ENCODE results near the gene SUPT20HL1.
"Not testable (repeated sequence)": the region's sequence is repeated elsewhere in the genome, so short reads cannot be mapped to it uniquely, and the experiment has no call there.

SUPT20HL1 gene

DNA sequence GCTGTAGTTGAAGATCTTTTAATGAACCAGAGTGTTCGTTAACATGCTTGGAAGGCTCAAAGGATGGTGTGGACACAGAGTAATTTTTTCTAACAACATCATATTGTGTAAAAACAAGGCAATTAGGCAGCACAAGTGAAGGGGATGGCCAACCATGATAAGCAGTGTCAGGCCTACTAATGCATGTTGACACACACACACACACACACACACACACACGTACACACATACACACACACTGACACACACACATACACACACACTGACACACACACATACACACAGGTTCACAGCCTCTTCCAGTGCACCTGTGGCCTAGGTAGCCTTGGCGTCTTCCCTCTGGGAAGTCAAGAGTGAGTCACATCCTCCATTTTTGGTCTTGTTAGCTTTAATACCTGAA is at the start of gene SUPT20HL1:
Gene SUPT20HL1, plus strand, starts transcription at position 368 of the 400 bp plus-strand sequence. CDS start 2,122 bp downstream, outside the sequence.
- Mint-ChIP-seq H3K4me3 (no peak within 1 kb of the TSS), H3K27me3 (no peaks in the 10 kb centered on the region), H3K27ac (no peak within 1 kb of the TSS), H3K4me1 (peaks cover 3% of the 10 kb centered on the region), H3K9me3 (no peaks in the 10 kb centered on the region), H3K36me3 (no peaks in the 10 kb centered on the region)
- ATAC-seq (ENCODE audit: low read depth) (no peak), DNase-seq (ENCODE audit: low spot score in 2 of 2) (no peak)

DNA sequence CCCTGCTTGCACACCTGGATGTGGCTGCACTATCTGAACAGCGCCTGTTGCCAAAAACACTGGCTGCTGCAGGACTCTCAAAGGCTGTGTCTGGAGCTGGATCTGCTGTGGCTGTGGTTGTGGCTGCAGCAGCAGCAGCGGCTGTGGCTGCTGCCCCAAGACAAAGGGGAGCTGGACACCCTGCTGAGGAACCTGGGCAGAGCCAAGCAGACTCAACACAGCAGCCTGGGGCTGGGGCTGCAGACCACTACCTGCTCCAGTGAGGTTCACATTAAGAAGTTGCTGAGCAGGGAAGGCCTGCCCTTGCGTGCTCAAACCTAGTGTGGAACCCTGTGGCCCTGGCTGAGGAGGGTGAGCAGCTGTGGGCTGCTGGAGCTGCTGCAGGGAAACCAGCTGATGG is 49.5 kb upstream of the SUPT20HL1 start:
- H3K4me1 Mint-ChIP-seq; H3K4me3 Mint-ChIP-seq; ATAC-seq (ENCODE audit: low read depth); H3K27me3 Mint-ChIP-seq; H3K9me3 Mint-ChIP-seq; DNase-seq (ENCODE audit: low spot score in 2 of 2); H3K36me3 Mint-ChIP-seq; H3K27ac Mint-ChIP-seq: not testable (repeated sequence)

DNA sequence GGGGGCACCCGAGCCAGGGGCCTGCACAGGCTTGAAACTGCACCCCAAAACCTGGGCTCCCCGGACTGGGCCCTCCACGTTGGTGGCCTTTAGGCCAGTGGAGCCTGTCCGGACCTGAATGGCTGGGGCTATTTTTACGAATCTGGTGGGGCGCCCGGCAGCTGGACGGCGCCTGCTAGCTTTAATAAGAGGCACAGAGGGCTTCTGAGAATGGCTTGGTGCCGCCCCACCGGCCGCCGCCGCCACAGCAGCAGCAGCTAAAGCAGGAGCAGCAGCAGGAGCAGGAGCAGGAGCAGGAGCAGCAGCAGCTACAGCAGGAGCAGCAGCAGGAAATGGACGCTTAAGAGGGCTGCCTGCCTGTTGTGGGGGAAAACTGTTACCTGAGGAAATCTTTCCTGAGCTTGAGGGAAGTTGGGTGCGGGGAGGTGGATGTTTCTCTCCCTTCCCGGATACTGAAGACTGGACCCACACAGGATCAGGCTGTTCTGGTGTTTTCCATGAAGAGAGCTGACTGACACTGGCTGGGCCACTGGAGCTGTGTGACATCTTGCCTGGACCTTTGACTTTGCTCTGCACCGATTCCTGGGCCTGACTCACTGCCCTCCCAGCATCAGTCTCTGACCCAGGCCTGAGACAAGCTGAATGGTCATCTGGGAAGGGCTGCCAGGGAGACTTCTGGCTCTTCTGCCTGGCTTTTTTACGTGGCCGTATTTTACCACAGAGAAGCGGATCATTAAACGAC is 48.8 kb upstream of the SUPT20HL1 start:
- ATAC-seq (ENCODE audit: low read depth); H3K4me3 Mint-ChIP-seq; DNase-seq (ENCODE audit: low spot score in 2 of 2); H3K9me3 Mint-ChIP-seq; H3K4me1 Mint-ChIP-seq; H3K27ac Mint-ChIP-seq; H3K36me3 Mint-ChIP-seq; H3K27me3 Mint-ChIP-seq: not testable (repeated sequence)

DNA sequence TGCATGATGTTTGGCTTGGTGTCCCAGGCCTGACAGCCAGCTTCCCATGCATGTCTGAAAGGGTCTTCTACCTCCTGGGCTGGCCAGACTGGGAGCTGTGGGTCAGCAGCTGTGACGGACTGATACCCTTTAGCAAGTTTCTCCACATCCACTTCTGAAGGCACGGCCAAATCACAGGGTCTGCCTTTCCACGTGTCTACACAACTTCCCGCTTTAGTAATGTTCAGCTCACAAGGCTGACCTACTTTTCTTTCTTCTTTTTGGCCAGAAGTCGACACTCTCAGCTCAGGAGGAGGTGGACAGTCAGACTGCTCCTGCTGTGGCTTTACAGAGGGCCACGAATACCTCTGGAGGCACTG is 48.2 kb upstream of the SUPT20HL1 start:
- not testable (repeated sequence) for H3K36me3 Mint-ChIP-seq; H3K4me3 Mint-ChIP-seq; H3K27ac Mint-ChIP-seq; H3K9me3 Mint-ChIP-seq; DNase-seq (ENCODE audit: low spot score in 2 of 2); H3K4me1 Mint-ChIP-seq; H3K27me3 Mint-ChIP-seq; ATAC-seq (ENCODE audit: low read depth)

DNA sequence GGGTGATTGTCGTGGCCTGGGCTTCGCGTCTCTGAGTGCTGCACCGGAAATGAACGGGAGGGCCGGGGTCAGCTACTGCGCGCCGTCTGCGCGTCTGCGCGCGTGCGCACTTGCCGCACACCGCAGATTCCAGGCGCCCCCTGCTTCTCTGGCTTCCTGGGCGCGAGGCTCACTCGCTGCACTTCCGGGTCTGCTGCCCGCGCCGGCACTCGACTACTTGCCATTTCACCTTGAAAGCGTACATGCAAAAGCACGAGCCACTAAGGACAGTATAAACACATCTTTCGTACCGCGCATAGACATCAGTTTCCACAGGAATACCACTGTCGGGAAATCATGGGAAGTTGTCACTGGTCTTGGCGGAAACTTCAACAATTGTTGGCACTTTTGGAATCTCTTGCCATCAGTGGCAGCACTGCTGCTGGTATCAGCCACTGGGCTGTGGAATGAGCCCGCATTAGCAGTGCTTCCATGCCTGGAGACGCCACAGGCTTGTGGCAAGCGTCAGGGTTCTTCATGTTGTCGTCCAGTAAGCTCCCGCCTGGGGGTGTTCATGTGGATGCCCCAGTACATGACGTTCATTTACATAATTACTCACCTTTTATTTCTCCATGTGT is 46.3 kb upstream of the SUPT20HL1 start, which contains the start of gene SUPT20HL2:
Gene SUPT20HL2, minus strand, starts transcription at position 51 of the 617 bp plus-strand sequence. CDS start 754 bp downstream, outside the sequence.
- no peak within 1 kb of the TSS for H3K4me3 Mint-ChIP-seq
- no peaks in the 10 kb centered on the region for H3K36me3 Mint-ChIP-seq
- no peaks in the 10 kb centered on the region for H3K9me3 Mint-ChIP-seq

DNA sequence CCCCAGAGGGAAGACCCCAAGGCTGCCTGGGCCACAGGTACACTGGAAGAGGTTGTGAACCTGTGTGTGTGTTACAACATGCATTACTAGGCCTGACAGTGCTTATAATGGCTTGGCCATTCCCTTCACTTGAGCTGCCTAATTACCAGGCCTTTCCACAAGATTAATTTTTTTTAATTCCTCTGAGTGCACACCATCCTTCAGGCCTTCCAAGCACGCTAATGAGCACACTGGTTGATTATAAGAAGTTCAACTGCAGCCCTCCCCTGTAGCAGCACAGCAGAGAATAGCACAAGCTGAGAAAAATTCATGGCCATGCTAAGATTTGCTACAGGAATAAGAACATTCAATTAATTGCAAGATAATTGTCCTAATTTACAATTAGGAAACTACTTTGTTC is 44.3 kb upstream of the SUPT20HL1 start:
- DNase-seq (ENCODE audit: low spot score in 2 of 2) (no peak), ATAC-seq (ENCODE audit: low read depth) (no peak)
- Mint-ChIP-seq H3K27me3 (no peaks in the 10 kb centered on the region), H3K9me3 (no peaks in the 10 kb centered on the region), H3K27ac (no peak overlapping the region), H3K36me3 (no peaks in the 10 kb centered on the region), H3K4me1 (no peaks in the 10 kb centered on the region), H3K4me3 (no peak overlapping the region)

More for the DNA sequence above, 46.3 kb upstream of the SUPT20HL1 start, which contains the start of gene SUPT20HL2:
- H3K4me1 Mint-ChIP-seq = no peaks in the 10 kb centered on the region
- no peak for DNase-seq (ENCODE audit: low spot score in 2 of 2)
- no peak within 1 kb of the TSS for H3K27ac Mint-ChIP-seq
- peaks cover 2% of the 10 kb centered on the region for H3K27me3 Mint-ChIP-seq
- no peak for ATAC-seq (ENCODE audit: low read depth)

DNA sequence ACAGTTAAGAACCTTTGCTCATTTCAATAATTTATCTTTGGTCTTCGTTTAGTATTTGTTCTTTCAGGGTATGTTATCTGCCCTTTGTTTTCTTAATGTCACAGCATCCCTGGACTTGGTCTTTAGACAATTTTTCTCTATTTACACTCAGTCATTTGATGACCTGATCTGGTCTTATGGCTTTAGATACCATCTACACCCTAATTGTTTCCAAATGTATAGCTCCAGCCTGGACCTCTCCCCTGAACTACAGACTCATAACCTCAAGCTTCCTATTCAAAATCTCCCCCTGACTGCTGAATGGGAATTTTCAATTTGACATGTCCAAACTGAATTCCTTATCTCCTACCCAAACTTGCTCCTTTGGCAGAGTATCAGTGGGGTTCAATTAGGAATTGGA is 42.9 kb upstream of the SUPT20HL1 start:
- Mint-ChIP-seq H3K9me3 (no peaks in the 10 kb centered on the region), H3K4me1 (no peaks in the 10 kb centered on the region), H3K27ac (no peak overlapping the region), H3K36me3 (no peaks in the 10 kb centered on the region), H3K27me3 (no peaks in the 10 kb centered on the region), H3K4me3 (no peak overlapping the region)
- ATAC-seq (ENCODE audit: low read depth) = no peak
- DNase-seq (ENCODE audit: low spot score in 2 of 2) = no peak

DNA sequence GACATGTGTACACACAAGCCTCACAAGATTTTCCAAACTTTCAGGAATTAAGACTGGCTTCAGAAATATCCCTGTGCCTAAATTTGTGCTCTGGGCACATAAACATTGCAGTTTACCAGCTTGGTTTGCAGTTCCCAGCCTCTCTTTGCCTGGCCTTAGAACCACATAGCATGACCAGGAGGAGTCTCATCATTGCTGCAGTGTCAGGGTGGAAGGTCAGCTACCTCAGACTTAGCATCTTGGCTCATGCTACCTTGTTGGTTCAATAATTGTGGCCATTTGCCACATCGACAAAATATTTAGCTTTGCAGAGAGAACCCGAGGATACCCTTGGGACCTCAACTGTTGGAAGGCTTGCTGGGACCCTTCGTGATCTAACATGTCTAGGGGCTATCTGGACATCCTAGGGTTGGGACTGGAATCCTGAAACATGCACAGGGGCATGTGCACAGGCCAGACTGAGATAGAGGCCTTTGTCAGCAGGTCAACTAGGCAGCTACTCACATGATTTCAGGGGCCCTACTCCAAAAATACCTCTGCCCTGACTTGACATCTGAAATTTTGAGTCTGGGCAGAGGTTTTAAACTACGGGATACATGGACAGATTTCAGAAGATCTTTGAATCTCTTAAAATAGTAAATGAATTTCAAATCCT is 38.6 kb upstream of the SUPT20HL1 start:
- DNase-seq (ENCODE audit: low spot score in 2 of 2) (no peak), ATAC-seq (ENCODE audit: low read depth) (no peak)
- H3K36me3 Mint-ChIP-seq = no peaks in the 10 kb centered on the region
- no peaks in the 10 kb centered on the region for H3K4me1 Mint-ChIP-seq
- H3K27me3 Mint-ChIP-seq = peaks cover 6% of the 10 kb centered on the region
- H3K27ac Mint-ChIP-seq = no peak overlapping the region
- no peaks in the 10 kb centered on the region for H3K9me3 Mint-ChIP-seq
- no peak overlapping the region for H3K4me3 Mint-ChIP-seq

DNA sequence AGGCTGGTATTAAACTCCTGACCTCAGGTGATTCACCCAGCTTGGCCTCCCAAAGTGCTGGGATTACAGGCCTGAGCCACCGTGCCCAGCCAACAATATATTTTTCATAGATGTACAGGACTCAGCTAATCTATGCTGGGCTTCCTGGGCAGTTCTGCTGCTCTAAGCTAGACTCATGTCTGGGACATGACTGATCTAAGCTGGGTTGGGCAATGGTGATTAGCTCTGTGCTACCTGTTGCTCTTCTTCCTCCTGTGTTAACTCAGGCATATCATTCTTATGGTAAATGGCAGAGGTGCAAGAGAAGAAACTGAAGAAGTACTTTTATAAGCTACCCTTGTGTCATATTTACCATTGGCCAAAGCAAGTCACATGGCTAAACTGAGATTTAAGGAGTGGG is 35.2 kb upstream of the SUPT20HL1 start:
- DNase-seq (ENCODE audit: low spot score in 2 of 2) (no peak), ATAC-seq (ENCODE audit: low read depth) (no peak)
- no peak overlapping the region for H3K27ac Mint-ChIP-seq
- no peak overlapping the region for H3K4me3 Mint-ChIP-seq
- H3K9me3 Mint-ChIP-seq = no peaks in the 10 kb centered on the region
- no peaks in the 10 kb centered on the region for H3K4me1 Mint-ChIP-seq
- no peaks in the 10 kb centered on the region for H3K36me3 Mint-ChIP-seq
- H3K27me3 Mint-ChIP-seq = peaks cover 6% of the 10 kb centered on the region

DNA sequence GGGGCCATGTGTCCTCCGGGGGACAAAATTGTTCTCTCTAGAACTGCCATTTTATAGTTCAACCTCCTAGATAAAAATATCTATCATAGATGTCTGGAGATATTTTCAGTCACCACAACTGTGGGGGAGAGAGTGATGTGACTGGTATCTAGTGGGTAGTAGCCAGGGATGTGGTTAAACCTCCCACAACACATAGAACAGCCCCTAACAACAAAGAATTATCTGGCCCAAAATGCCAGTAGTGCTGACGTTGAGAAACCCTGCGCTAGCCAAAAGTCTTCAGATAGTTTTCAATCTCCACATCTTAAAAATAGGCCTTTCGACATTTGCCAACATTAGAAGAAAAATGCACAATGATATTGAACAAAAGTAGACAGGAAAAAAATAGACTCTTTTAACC is 27.6 kb upstream of the SUPT20HL1 start:
- peaks cover 1% of the 10 kb centered on the region for H3K9me3 Mint-ChIP-seq
- H3K27me3 Mint-ChIP-seq = peaks cover 7% of the 10 kb centered on the region
- no peak overlapping the region for H3K27ac Mint-ChIP-seq
- H3K36me3 Mint-ChIP-seq = no peaks in the 10 kb centered on the region
- no peaks in the 10 kb centered on the region for H3K4me1 Mint-ChIP-seq
- no peak for ATAC-seq (ENCODE audit: low read depth)
- H3K4me3 Mint-ChIP-seq = no peak overlapping the region
- DNase-seq (ENCODE audit: low spot score in 2 of 2) = no peak

DNA sequence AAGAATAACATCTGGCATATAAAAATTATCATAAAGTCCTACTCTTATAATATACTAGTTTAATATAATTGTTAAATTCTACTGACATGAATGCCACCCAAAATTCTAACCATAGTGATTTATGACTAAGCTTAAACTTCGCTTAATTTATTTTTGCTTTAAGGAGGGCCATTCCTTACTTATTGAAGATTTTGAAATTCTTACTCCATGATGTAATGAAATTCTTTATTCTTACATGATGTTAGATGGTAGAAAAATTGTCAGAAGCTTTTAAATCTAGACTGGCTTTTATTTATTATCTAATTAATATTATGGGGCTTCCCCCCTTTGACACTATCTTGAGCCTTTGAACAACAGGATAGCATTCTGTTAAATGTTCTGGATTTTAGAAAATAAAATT is 27.1 kb upstream of the SUPT20HL1 start:
- no peak for DNase-seq (ENCODE audit: low spot score in 2 of 2)
- Mint-ChIP-seq H3K4me3 (no peak overlapping the region), H3K9me3 (peaks cover 1% of the 10 kb centered on the region), H3K4me1 (no peaks in the 10 kb centered on the region), H3K27me3 (peaks cover 7% of the 10 kb centered on the region), H3K27ac (no peak overlapping the region), H3K36me3 (no peaks in the 10 kb centered on the region)
- ATAC-seq (ENCODE audit: low read depth) = no peak

DNA sequence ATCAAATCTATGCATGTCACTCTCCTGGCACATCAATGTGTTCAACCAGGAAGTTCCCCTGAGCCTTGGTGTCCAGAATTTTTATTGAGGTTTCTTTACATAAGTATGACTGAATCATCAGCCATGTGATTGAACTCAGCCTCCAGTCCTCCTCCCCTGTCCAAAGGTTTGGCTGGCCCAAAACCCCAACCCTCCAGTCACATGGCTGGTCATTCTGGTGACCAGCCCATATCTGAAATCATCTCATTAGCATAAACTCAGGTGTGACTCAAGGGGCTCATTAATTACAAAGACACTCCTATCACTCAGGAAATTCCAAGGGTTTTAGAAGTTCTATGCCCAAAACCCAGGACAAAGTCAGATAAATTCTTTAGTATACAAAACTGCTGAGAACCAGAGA is 26.0 kb upstream of the SUPT20HL1 start:
- no peak for ATAC-seq (ENCODE audit: low read depth)
- no peak overlapping the region for H3K27ac Mint-ChIP-seq
- no peak for DNase-seq (ENCODE audit: low spot score in 2 of 2)

DNA sequence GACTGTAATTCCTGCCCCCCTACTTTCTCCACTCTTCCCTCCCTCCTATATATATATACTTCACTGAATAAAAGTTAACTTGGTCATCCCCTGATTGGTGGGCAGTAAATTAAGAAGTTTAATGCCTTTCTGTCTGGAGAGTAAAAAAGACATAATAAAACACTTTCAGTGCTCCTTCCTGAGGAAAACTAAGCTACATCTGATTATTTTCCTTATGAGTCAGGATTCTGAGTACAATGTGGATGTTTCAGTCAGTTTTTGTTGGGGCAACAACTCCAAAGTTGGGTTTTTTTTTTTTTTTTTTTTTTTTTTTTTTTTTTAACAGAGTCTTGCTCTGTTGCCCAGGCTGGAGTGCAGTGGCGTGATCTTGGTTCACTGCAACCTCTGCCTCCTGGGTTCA is 24.6 kb upstream of the SUPT20HL1 start:
- H3K4me1 Mint-ChIP-seq = peaks cover 3% of the 10 kb centered on the region
- no peak overlapping the region for H3K4me3 Mint-ChIP-seq
- H3K9me3 Mint-ChIP-seq = peaks cover 1% of the 10 kb centered on the region
- no peaks in the 10 kb centered on the region for H3K36me3 Mint-ChIP-seq
- no peak overlapping the region for H3K27ac Mint-ChIP-seq
- ATAC-seq (ENCODE audit: low read depth) = no peak
- DNase-seq (ENCODE audit: low spot score in 2 of 2) = no peak
- H3K27me3 Mint-ChIP-seq = peaks cover 9% of the 10 kb centered on the region

More for the DNA sequence above, 26.0 kb upstream of the SUPT20HL1 start:
- peaks cover 7% of the 10 kb centered on the region for H3K27me3 Mint-ChIP-seq
- H3K36me3 Mint-ChIP-seq = no peaks in the 10 kb centered on the region
- no peaks in the 10 kb centered on the region for H3K4me1 Mint-ChIP-seq
- peaks cover 1% of the 10 kb centered on the region for H3K9me3 Mint-ChIP-seq
- no peak overlapping the region for H3K4me3 Mint-ChIP-seq

DNA sequence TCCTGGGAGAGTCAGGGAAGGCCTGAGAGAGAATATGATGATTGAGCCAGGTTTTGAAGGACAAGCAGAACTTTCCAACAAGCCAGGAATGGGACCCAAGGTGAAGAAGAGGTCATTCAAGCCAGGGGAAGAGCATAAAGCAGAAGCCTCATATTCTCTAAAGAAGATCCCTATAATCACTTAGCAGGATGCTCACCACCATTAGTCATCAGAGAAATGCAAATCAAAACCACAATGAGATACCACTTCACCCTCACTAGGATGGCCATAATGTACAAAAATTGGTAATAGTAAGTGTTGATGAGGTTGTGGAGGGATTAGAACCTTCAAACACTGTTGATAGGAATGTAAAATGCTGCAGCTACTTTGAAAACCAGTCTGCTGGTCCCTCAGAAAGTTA is 20.5 kb upstream of the SUPT20HL1 start:
- Mint-ChIP-seq H3K36me3 (no peaks in the 10 kb centered on the region), H3K27ac (no peak overlapping the region), H3K4me3 (no peak overlapping the region), H3K27me3 (peaks cover 3% of the 10 kb centered on the region), H3K9me3 (no peaks in the 10 kb centered on the region), H3K4me1 (peaks cover 3% of the 10 kb centered on the region)
- no peak for ATAC-seq (ENCODE audit: low read depth)
- DNase-seq (ENCODE audit: low spot score in 2 of 2) = no peak
